ENCODE results near the gene AMIGO1.

DNA sequence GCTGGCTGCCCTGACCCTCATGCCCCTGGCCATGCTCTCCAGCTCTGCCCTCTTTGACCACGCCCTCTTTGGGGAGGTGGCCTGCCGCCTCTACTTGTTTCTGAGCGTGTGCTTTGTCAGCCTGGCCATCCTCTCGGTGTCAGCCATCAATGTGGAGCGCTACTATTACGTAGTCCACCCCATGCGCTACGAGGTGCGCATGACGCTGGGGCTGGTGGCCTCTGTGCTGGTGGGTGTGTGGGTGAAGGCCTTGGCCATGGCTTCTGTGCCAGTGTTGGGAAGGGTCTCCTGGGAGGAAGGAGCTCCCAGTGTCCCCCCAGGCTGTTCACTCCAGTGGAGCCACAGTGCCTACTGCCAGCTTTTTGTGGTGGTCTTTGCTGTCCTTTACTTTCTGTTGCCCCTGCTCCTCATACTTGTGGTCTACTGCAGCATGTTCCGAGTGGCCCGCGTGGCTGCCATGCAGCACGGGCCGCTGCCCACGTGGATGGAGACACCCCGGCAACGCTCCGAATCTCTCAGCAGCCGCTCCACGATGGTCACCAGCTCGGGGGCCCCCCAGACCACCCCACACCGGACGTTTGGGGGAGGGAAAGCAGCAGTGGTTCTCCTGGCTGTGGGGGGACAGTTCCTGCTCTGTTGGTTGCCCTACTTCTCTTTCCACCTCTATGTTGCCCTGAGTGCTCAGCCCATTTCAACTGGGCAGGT, 33.9 kb upstream of the AMIGO1 start:
- TF ChIP-seq POLR2AphosphoS5 (IDR thresholded peaks at IDR 0.05; ENCODE audit: low read depth, low read length): no peak
- TF ChIP-seq POLR2A (IDR thresholded peaks at IDR 0.05; ENCODE audit: low read depth, low read length): no peak
- TF ChIP-seq TAF1 (IDR thresholded peaks at IDR 0.05; ENCODE audit: borderline replicate concordance, low read depth, low read length): no peak

Data from GM12892 (cell line).